H1 (cell line): Measurements from ENCODE around the gene LSM11. TPM values are rescaled to one million over a fixed set of nuclear protein-coding genes. Genes with fewer than 3 reads are reported as not detected.
A peak's percentile ranks its signal among the peaks of the same experiment; 100 is the strongest.

ENCODE experiments used
- CHD7 ChIP-seq: fragments of 300-600 bp; sonication (generic); IDR thresholded peaks from 2 replicates; pipeline ENCODE4 v1.7.1; 2012; ENCODE audit warnings: low read length, moderate library complexity, mild to moderate bottlenecking, inconsistent platforms; ENCODE audit not compliant: insufficient replicate concordance
- E2F6 ChIP-seq: IDR thresholded peaks from 2 replicates; pipeline ENCODE4 v1.6.1; 2012; ENCODE audit warnings: inconsistent platforms
- GABPA ChIP-seq: IDR thresholded peaks from 2 replicates; pipeline ENCODE4 v1.6.1; 2011; ENCODE audit warnings: mild to moderate bottlenecking, low read length, moderate library complexity, borderline replicate concordance; ENCODE audit not compliant: insufficient read depth
- JUND ChIP-seq: IDR thresholded peaks from 2 replicates; pipeline ENCODE4 v1.6.1; 2011; ENCODE audit warnings: mild to moderate bottlenecking, improper control_type of control experiment, low read length
- NRF1 ChIP-seq: IDR thresholded peaks from 2 replicates; pipeline ENCODE4 v1.6.1; 2011; ENCODE audit warnings: mild to moderate bottlenecking, low read depth, low read length, improper control_type of control experiment
- POLR2A ChIP-seq, 2 experiments: IDR thresholded peaks; 1 replicate in 1 of 2; 2 replicates in 1 of 2; pipeline ENCODE4 v1.6.1; 2011; ENCODE audit warnings: low read depth in 2 of 2, low read length in 2 of 2, mild to moderate bottlenecking in 2 of 2; ENCODE audit errors: control extremely low read depth in 1 of 2
- SIRT6 ChIP-seq: IDR thresholded peaks from one replicate; pipeline ENCODE4 v1.7.1; 2012; ENCODE audit warnings: low read length, inconsistent platforms
- SP1 ChIP-seq: IDR thresholded peaks from 2 replicates; pipeline ENCODE4 v1.6.1; 2011; ENCODE audit warnings: low read depth, low read length
- SP2 ChIP-seq: IDR thresholded peaks from 2 replicates; pipeline ENCODE4 v1.6.1; 2012; ENCODE audit warnings: mild to moderate bottlenecking, low read length, inconsistent platforms
- SP4 ChIP-seq: IDR thresholded peaks from 2 replicates; pipeline ENCODE4 v1.6.1; 2012; ENCODE audit warnings: low read length, inconsistent platforms
- polyA plus RNA-seq, 7 experiments: library from polyadenylated mRNA; depleted of rRNA in 3 of 7; stranded (reverse) in 5 of 7; unstranded in 2 of 7; fragments of >200 nt in 5 of 7; fragments of 200-250 nt in 2 of 7; gene quantifications; 1 replicate in 5 of 7; 2 replicates in 1 of 7; 4 replicates in 1 of 7; pipeline versions ENCODE4 v1.2.1 to v1.2.3, GENCODE V29; 2011 to 2013; ENCODE audit warnings: missing spikeins in 2 of 7, mixed read lengths in 2 of 7
- total RNA-seq: library from RNA; stranded (reverse); fragmentation: NEBNext Ultra II Directional; extraction: Animal tissue kit (Norgen Biotek cat#: 25700); gene quantifications from 2 replicates; pipeline ENCODE4 v1.2.1, GENCODE V29; 2021

The LSM11 gene
- total and polyA plus RNA-seq, 2 of the 8 experiments (the other 6 are each of a cell fraction or from before 2014, with no cell fraction given) = 1.8 to 3.9 TPM

- TF ChIP-seq GABPA (no peak), JUND (peak; percentile 68), E2F6 (peak; percentile 34; the same call in 1 of the 2 replicates), SP4 (no peak), POLR2A (IDR thresholded peaks at IDR 0.05; ENCODE audit: control extremely low read depth in 1 of 2, low read depth in 2 of 2, low read length in 2 of 2) (peak in 1 of 2 experiments; percentile 19; a peak in 1 of 3 replicates), SP2 (no peak), SIRT6 (no peak), SP1 (no peak), NRF1 (peak; percentile 43; the same call in 1 of the 2 replicates), CHD7 (no peak)
These were observed at the start of gene LSM11 (continued) for GRCh38 chr5:157743163-157744050.
